Measurements from ENCODE around the gene FHL5. TPM values are rescaled to one million over a fixed set of nuclear protein-coding genes. Genes with fewer than 3 reads are reported as not detected.

The FHL5 gene
- total RNA-seq, 6 donors from 2014 or later = 10.5 to 25.8 (median 13.3) TPM

DNA sequence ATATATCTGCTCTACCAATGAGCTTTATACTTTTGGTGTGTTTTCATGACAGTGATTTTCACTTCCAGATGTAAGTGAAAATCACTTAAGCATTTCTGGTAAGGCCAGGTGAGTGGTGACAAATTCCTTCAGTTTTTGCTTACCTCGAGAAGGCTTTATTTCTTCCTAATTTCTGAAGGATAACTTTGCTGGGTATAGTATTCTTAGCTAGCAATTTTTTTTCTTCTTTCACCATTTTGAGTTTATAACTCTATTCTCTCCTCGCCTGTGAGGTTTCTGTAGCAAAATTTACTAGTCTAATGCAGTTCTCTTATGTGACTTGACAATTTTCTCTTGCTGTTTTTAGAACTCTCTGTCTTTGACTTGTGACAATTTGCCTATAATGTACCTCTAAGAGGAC lies 7.1 kb downstream of the FHL5 start:
- H3K4me3 ChIP-seq = no peak overlapping the region
- DNase-seq (no peak), ATAC-seq (ENCODE audit: low FRiP score in 2 of 2) (no peak)
- peaks cover 5 to 13% (median 7%) of the 10 kb centered on the region in 4 donors for H3K9me3 ChIP-seq
- H3K27me3 ChIP-seq = no peaks in the 10 kb centered on the region
- TF ChIP-seq POLR2AphosphoS5 (IDR thresholded peaks at IDR 0.05) = no peak
- TF ChIP-seq EP300 (IDR thresholded peaks at IDR 0.05) = no peak
- TF ChIP-seq POLR2A (IDR thresholded peaks at IDR 0.05) = no peak
- TF ChIP-seq, protein P1, sequence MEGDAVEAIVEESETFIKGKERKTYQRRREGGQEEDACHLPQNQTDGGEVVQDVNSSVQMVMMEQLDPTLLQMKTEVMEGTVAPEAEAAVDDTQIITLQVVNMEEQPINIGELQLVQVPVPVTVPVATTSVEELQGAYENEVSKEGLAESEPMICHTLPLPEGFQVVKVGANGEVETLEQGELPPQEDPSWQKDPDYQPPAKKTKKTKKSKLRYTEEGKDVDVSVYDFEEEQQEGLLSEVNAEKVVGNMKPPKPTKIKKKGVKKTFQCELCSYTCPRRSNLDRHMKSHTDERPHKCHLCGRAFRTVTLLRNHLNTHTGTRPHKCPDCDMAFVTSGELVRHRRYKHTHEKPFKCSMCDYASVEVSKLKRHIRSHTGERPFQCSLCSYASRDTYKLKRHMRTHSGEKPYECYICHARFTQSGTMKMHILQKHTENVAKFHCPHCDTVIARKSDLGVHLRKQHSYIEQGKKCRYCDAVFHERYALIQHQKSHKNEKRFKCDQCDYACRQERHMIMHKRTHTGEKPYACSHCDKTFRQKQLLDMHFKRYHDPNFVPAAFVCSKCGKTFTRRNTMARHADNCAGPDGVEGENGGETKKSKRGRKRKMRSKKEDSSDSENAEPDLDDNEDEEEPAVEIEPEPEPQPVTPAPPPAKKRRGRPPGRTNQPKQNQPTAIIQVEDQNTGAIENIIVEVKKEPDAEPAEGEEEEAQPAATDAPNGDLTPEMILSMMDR (IDR thresholded peaks at IDR 0.05) = no peak
- H3K36me3 ChIP-seq = no peaks in the 10 kb centered on the region
- H3K4me1 ChIP-seq = no peaks in the 10 kb centered on the region
- WGBS, 2 donors = 76 to 88% methylated on average over 2 of the region's 2 CpGs
- H3K27ac ChIP-seq = no peak overlapping the region

DNA sequence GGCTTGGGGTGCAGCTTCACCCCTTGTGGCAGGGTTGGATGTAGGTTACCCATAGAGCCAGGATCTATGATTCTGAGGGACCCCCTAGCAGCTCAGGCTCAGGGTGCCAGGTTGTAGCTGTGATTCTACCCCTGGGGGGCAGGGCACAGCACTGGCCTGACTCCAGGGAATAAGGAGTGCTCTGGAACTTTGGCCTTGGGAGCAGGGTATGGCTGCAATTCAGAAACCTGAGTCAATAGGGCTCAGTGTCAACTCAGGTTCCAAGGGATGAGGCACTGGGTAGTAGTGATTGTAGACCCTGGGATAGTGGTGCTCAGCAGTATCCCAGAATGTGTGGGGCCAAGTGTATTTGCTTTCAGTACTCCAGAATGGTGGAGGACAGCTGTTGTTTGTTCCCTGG lies 8.6 kb downstream of the FHL5 start:
- DNase-seq = no peak
- Histone ChIP-seq H3K27me3 (no peaks in the 10 kb centered on the region), H3K36me3 (no peaks in the 10 kb centered on the region), H3K9me3 (peaks cover 5 to 13% (median 7%) of the 10 kb centered on the region in 4 donors), H3K27ac (no peak overlapping the region), H3K4me3 (no peak overlapping the region), H3K4me1 (no peaks in the 10 kb centered on the region)
- ATAC-seq (ENCODE audit: low FRiP score in 2 of 2) = no peak
- TF ChIP-seq, protein P1 (IDR thresholded peaks at IDR 0.05) = no peak

DNA sequence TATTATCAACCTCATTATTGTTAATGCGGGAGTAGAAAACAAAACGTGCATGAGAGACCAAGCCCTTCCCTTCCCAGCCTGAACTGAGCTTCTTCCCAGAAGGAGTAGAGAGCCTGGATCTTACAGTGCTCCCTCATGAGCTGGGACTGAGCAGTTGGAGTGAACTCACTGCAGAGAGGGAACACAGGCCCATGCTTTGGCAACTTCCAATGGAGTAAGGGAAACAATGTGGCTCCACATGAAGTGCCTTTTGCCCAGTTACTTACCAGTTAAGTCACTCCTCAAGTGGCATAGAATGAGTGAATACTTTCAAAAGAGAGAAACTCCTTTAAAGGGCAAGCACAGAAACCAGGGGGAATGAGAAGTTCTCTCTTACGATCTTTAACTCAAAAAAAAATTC lies 12.4 kb downstream of the FHL5 start:
- TF ChIP-seq, protein P1 (IDR thresholded peaks at IDR 0.05) = no peak
- TF ChIP-seq EP300 (IDR thresholded peaks at IDR 0.05) = no peak
- no peak for TF ChIP-seq POLR2A (IDR thresholded peaks at IDR 0.05)
- no peak for ATAC-seq (ENCODE audit: low FRiP score in 2 of 2)
- Histone ChIP-seq H3K9me3 (peaks cover 1 to 8% (median 4%) of the 10 kb centered on the region in 4 donors), H3K27me3 (no peaks in the 10 kb centered on the region), H3K36me3 (no peaks in the 10 kb centered on the region), H3K4me1 (no peaks in the 10 kb centered on the region), H3K27ac (no peak overlapping the region), H3K4me3 (no peak overlapping the region)
- WGBS, 2 donors = 79 to 85% methylated on average over 3 of the region's 3 CpGs
- DNase-seq = no peak

DNA sequence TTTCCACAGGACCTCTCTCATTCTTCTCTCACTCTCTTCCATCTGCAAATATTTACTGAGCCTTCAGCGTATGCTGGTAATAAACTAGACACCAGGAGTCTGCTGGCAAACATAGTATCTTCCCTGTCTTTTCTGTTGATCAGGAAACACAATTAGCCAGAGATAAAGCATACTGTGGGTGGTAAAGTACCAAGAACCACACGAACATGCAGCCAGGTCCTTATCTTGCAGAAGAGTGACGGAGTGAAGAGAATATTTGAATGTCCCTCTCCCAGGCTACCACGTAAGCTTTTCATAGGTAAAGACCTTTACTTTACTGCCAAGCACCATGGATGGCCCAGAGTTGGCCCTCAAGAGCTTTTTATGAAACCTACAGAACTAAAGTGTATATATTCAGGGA lies 13.3 kb downstream of the FHL5 start:
- 59 to 60% methylated on average over 4 of the region's 4 CpGs for WGBS, 2 donors
- no peak for DNase-seq
- Histone ChIP-seq H3K4me3 (no peak overlapping the region), H3K4me1 (no peaks in the 10 kb centered on the region), H3K27me3 (no peaks in the 10 kb centered on the region), H3K36me3 (no peaks in the 10 kb centered on the region), H3K27ac (no peak overlapping the region), H3K9me3 (peaks cover 0 to under 1% (median under 1%) of the 10 kb centered on the region in 4 donors)
- no peak for ATAC-seq (ENCODE audit: low FRiP score in 2 of 2)
- TF ChIP-seq POLR2A (IDR thresholded peaks at IDR 0.05) = no peak
- TF ChIP-seq POLR2AphosphoS5 (IDR thresholded peaks at IDR 0.05) = no peak
- TF ChIP-seq, protein P1 (IDR thresholded peaks at IDR 0.05) = no peak
- TF ChIP-seq EP300 (IDR thresholded peaks at IDR 0.05) = no peak

DNA sequence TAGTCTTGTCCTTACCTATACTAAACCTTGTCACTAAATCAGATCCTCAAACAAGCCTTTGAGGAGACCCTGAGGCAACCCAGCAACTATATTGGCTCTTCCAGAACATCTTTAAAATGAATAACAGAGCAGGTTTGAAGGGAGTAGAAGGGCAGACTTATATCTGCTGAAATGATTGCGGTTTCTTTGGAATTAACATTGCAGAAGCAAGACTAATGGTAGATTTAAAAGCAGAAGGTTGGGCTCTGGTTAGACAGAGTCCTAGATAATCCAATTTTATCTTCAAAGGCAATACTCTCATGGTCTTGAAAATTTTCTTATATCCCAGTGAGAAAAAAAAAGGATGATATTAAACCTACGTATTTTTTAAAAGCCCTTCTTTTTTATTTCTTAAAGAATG lies 19.1 kb downstream of the FHL5 start:
- ATAC-seq (ENCODE audit: low FRiP score in 2 of 2) (no peak), DNase-seq (no peak)
- TF ChIP-seq, protein P1 (IDR thresholded peaks at IDR 0.05) = no peak
- TF ChIP-seq EP300 (IDR thresholded peaks at IDR 0.05) (no peak), POLR2AphosphoS5 (IDR thresholded peaks at IDR 0.05) (no peak), POLR2A (IDR thresholded peaks at IDR 0.05) (no peak)
- no peaks in the 10 kb centered on the region for H3K27me3 ChIP-seq
- H3K9me3 ChIP-seq = no peaks in the 10 kb centered on the region
- H3K4me3 ChIP-seq = no peak overlapping the region
- H3K27ac ChIP-seq = no peak overlapping the region
- H3K4me1 ChIP-seq = no peaks in the 10 kb centered on the region
- WGBS, 2 donors = 83 to 92% methylated on average over 2 of the region's 2 CpGs
- no peaks in the 10 kb centered on the region for H3K36me3 ChIP-seq
